HCT116 (cell line): ENCODE results near the gene PROS1. TPM values are rescaled to one million over a fixed set of nuclear protein-coding genes. Genes with fewer than 3 reads are reported as not detected.

Experiments used
- ATAC-seq: fragments of 200-7000 bp; cut with Tn5 transposase; 2 replicates; pipeline ENCODE4 v1.9.1; 2020; ENCODE audit warnings: mild to moderate bottlenecking, moderate library complexity
- BruUV-seq: library from RNA; stranded (reverse); fragments of 400-500 nt; replicated peaks from 2 replicates; lab custom pipeline; 2021; lab: Mats Ljungman, UMichigan
- CTCF ChIA-PET: fragments of 300-600 bp; sonication (Branson Sonifier 250); formaldehyde crosslinking; loops from one replicate; lab custom pipeline; 2021; ENCODE audit warnings: antibody characterized with exemption; lab: Charles Lee
- POLR2A ChIA-PET: fragments of 300-600, 350-600 bp; sonication (Branson Sonifier 250); formaldehyde crosslinking; loops from one replicate; lab custom pipeline; 2021; ENCODE audit warnings: antibody characterized with exemption; lab: Charles Lee
- RAD21 ChIA-PET, 2 experiments: fragments of 300-600 bp; sonication (Branson Sonifier 250); formaldehyde crosslinking; loops; one replicate each; lab custom pipeline; 2023; ENCODE audit warnings: low total read pairs in 2 of 2; ENCODE audit not compliant: uncharacterized antibody in 2 of 2, unreplicated experiment in 2 of 2, low non-redundant PET in 1 of 2; lab: Charles Lee
- DNase-seq: peaks from one replicate; pipeline ENCODE4 v3.0.0-alpha.2; 2010; ENCODE audit warnings: low read depth, low spot score
- H2AFZ ChIP-seq: fragments of 200-600 bp; shearing (Covaris generic), sonication (generic); 2 replicates; pipeline ENCODE4 v1.6.1; 2017; ENCODE audit warnings: low read depth, mixed run types, mixed read lengths, antibody characterized with exemption, low read length; ENCODE audit not compliant: poor library complexity, severe bottlenecking
- H3K27ac ChIP-seq: 2 replicates; pipeline ENCODE4 v1.5.1; 2012; ENCODE audit warnings: low read depth, low read length
- H3K27me3 ChIP-seq: fragments of 200-600 bp; sonication (generic); 2 replicates; pipeline ENCODE4 v1.6.1; 2016; ENCODE audit warnings: mixed run types, low read length, mixed read lengths; ENCODE audit not compliant: insufficient read depth
- H3K36me3 ChIP-seq, 2 experiments: fragments of 200-500 bp in 1 of 2; fragments of 200-600 bp in 1 of 2; sonication (Bioruptor generic) in 1 of 2; sonication (generic) in 1 of 2; 2 replicates each; pipeline versions ENCODE4 v1.5.1 to v1.6.1; 2014 to 2016; ENCODE audit warnings: low read length in 2 of 2, inconsistent platforms in 1 of 2, mixed read lengths in 1 of 2, mixed run types in 1 of 2; ENCODE audit not compliant: insufficient read depth in 2 of 2, control insufficient read depth in 1 of 2
- H3K4me1 ChIP-seq, 2 experiments: fragments of 200-600 bp in 1 of 2; sonication (generic) in 1 of 2; 2 replicates each; pipeline versions ENCODE4 v1.5.1 to v1.6.1; 2012 to 2017; ENCODE audit warnings: low read length in 2 of 2, inconsistent platforms in 1 of 2, mild to moderate bottlenecking in 1 of 2, mixed read lengths in 1 of 2, mixed run types in 1 of 2, moderate library complexity in 1 of 2; ENCODE audit not compliant: insufficient read depth in 2 of 2, control insufficient read depth in 1 of 2
- H3K4me2 ChIP-seq: fragments of 200-600 bp; sonication (generic); 2 replicates; pipeline ENCODE4 v1.6.1; 2017; ENCODE audit warnings: mixed run types, low read length, mixed read lengths
- H3K4me3 ChIP-seq, 2 experiments: fragments of 200-600 bp in 1 of 2; sonication (generic) in 1 of 2; replicated peaks in 1 of 2; 2 replicates each; pipeline ENCODE4 v1.5.1; 2011 to 2016; ENCODE audit warnings: low read length in 2 of 2, control low read depth in 1 of 2, low read depth in 1 of 2, mild to moderate bottlenecking in 1 of 2, mixed read lengths in 1 of 2, mixed run types in 1 of 2
- H3K79me2 ChIP-seq: fragments of 200-600 bp; sonication (generic); 2 replicates; pipeline ENCODE4 v1.6.1; 2017; ENCODE audit warnings: mild to moderate bottlenecking, mixed run types, low read length, moderate library complexity, mixed read lengths; ENCODE audit not compliant: insufficient read depth
- H3K9ac ChIP-seq: fragments of 200-600 bp; sonication (generic); 2 replicates; pipeline ENCODE4 v1.6.1; 2016; ENCODE audit warnings: low read length, mixed read lengths
- H3K9me2 ChIP-seq: fragments of 200-600 bp; sonication (generic), shearing (Covaris generic); 2 replicates; pipeline ENCODE4 v1.6.1; 2017; ENCODE audit warnings: mixed run types, mild to moderate bottlenecking, moderate library complexity; ENCODE audit not compliant: insufficient read depth
- H3K9me3 ChIP-seq, 2 experiments: fragments of 200-500 bp in 1 of 2; fragments of 200-600 bp in 1 of 2; sonication (Bioruptor generic) in 1 of 2; sonication (generic) in 1 of 2; 2 replicates each; pipeline ENCODE4 v1.6.1; 2014 to 2017; ENCODE audit warnings: low read length in 2 of 2, mixed read lengths in 2 of 2, inconsistent platforms in 1 of 2, low read depth in 1 of 2, mild to moderate bottlenecking in 1 of 2, mixed run types in 1 of 2, moderate library complexity in 1 of 2; ENCODE audit not compliant: control insufficient read depth in 1 of 2, insufficient read depth in 1 of 2
- H4K20me1 ChIP-seq: fragments of 200-600 bp; sonication (generic), shearing (Covaris generic); 2 replicates; pipeline ENCODE4 v1.6.1; 2017; ENCODE audit warnings: mixed run types, mild to moderate bottlenecking, moderate library complexity; ENCODE audit not compliant: insufficient read depth
- CBX3 ChIP-seq: IDR thresholded peaks from 2 replicates; pipeline ENCODE4 v1.6.1; 2012; ENCODE audit warnings: low read depth
- CEBPB ChIP-seq: IDR thresholded peaks from 2 replicates; pipeline ENCODE4 v1.6.1; 2012; ENCODE audit warnings: low read depth
- ELF1 ChIP-seq: IDR thresholded peaks from 2 replicates; pipeline ENCODE4 v1.6.1; 2012; ENCODE audit warnings: low read depth, borderline replicate concordance
- EZH2 ChIP-seq: fragments of 200-600 bp; sonication (generic); IDR thresholded peaks from 2 replicates; pipeline ENCODE4 v1.6.1; 2017; ENCODE audit warnings: antibody characterized with exemption, mixed run types
- FOSL1 ChIP-seq: IDR thresholded peaks from 2 replicates; pipeline ENCODE4 v1.6.1; 2012; ENCODE audit warnings: low read depth
- JUND ChIP-seq: IDR thresholded peaks from 2 replicates; pipeline ENCODE4 v1.6.1; 2012
- MAX ChIP-seq: IDR thresholded peaks from 2 replicates; pipeline ENCODE4 v1.6.1; 2012
- POLR2A ChIP-seq: IDR thresholded peaks from 2 replicates; pipeline ENCODE4 v1.7.0; 2011; ENCODE audit warnings: borderline replicate concordance; ENCODE audit not compliant: insufficient read depth, insufficient read length; ENCODE audit errors: extremely low read depth
- POLR2AphosphoS5 ChIP-seq: IDR thresholded peaks from 2 replicates; pipeline ENCODE4 v1.6.1; 2011; ENCODE audit warnings: mild to moderate bottlenecking, low read depth, low read length, moderate library complexity
- RAD21 ChIP-seq: IDR thresholded peaks from 2 replicates; pipeline ENCODE4 v1.6.1; 2012; ENCODE audit warnings: low read depth, mild to moderate bottlenecking
- SIN3A ChIP-seq: IDR thresholded peaks from 2 replicates; pipeline ENCODE4 v1.6.1; 2012; ENCODE audit warnings: low read depth
- SP1 ChIP-seq: IDR thresholded peaks from 2 replicates; pipeline ENCODE4 v1.6.1; 2012; ENCODE audit warnings: low read depth
- SRF ChIP-seq: IDR thresholded peaks from 2 replicates; pipeline ENCODE4 v1.6.1; 2012; ENCODE audit warnings: low read depth
- ZNF274 ChIP-seq: fragments of 200-500 bp; sonication (Bioruptor generic); IDR thresholded peaks from 2 replicates; pipeline ENCODE4 v1.6.1; 2014; ENCODE audit warnings: mild to moderate bottlenecking, low read depth, low read length, inconsistent platforms
- intact Hi-C: fragments of 100-400 bp; cut with micrococcal nuclease; formaldehyde crosslinking; loops from 2 replicates; pipeline ENCODE4 v1.10.0; 2022
- total RNA-seq: library from RNA; stranded (reverse); gene quantifications from one replicate; pipeline ENCODE4 v1.2.1, GENCODE V29; 2021; ENCODE audit not compliant: unreplicated experiment
- TF ChIP-seq, protein P1 (sequence below): IDR thresholded peaks from 2 replicates; pipeline ENCODE4 v1.6.1; 2012; ENCODE audit warnings: low read depth
- TF ChIP-seq, protein P2 (sequence below): IDR thresholded peaks from 2 replicates; pipeline ENCODE4 v1.6.1; 2012

The PROS1 gene
- total RNA-seq, 1 experiment from 2014 or later = 9.6 TPM

DNA sequence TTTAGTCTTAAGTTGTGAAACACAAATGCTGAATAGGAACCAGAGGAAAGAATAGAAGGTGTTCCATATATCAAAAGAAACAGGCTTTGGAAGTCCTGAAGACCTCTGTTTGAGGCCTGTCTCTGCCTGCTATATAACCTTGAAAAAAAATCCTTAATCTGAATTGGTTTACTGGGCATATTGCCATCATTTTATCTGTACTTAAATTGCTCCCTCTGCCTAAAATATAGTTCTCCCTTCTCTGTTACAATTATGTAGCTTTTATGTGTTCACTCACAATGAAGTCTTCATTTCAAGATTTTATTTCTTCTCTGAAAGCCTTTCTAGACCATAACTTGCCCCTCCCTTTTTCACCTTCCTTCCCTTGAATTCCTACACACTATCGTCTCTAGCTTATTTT lies 27.5 kb upstream of the PROS1 start:
- CTCF ChIA-PET = interaction anchor here (1.7 kb wide), 1 partner anchor 9 kb away, joined by 4 read pairs; no protein-coding TSS in a partner anchor

GRCh38 chr3:93994056-93994455 lies 20.4 kb upstream of the PROS1 start:
- TF ChIP-seq MAX (no peak), POLR2A (no peak), RAD21 (no peak), FOSL1 (no peak), SIN3A (no peak), CBX3 (no peak)
- TF ChIP-seq, protein P1, sequence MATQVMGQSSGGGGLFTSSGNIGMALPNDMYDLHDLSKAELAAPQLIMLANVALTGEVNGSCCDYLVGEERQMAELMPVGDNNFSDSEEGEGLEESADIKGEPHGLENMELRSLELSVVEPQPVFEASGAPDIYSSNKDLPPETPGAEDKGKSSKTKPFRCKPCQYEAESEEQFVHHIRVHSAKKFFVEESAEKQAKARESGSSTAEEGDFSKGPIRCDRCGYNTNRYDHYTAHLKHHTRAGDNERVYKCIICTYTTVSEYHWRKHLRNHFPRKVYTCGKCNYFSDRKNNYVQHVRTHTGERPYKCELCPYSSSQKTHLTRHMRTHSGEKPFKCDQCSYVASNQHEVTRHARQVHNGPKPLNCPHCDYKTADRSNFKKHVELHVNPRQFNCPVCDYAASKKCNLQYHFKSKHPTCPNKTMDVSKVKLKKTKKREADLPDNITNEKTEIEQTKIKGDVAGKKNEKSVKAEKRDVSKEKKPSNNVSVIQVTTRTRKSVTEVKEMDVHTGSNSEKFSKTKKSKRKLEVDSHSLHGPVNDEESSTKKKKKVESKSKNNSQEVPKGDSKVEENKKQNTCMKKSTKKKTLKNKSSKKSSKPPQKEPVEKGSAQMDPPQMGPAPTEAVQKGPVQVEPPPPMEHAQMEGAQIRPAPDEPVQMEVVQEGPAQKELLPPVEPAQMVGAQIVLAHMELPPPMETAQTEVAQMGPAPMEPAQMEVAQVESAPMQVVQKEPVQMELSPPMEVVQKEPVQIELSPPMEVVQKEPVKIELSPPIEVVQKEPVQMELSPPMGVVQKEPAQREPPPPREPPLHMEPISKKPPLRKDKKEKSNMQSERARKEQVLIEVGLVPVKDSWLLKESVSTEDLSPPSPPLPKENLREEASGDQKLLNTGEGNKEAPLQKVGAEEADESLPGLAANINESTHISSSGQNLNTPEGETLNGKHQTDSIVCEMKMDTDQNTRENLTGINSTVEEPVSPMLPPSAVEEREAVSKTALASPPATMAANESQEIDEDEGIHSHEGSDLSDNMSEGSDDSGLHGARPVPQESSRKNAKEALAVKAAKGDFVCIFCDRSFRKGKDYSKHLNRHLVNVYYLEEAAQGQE = no peak
- no peak overlapping the region for H3K9ac ChIP-seq
- CTCF ChIA-PET = no interaction called here
- no peaks in the 10 kb centered on the region for H3K36me3 ChIP-seq
- no peak overlapping the region for H2AFZ ChIP-seq
- POLR2A ChIA-PET = no interaction called here
- H3K27me3 ChIP-seq = no peaks in the 10 kb centered on the region
- intact Hi-C loops = no loop called here
- H3K27ac ChIP-seq = no peak overlapping the region
- no peak for DNase-seq
- H3K9me2 ChIP-seq = no peaks in the 10 kb centered on the region
- 0 out of 2 replicates have a peak, but pooled peaks cover 17% of the 10 kb centered on the region for H3K79me2 ChIP-seq
- no peaks in the 10 kb centered on the region for H3K9me3 ChIP-seq
- no peak overlapping the region for H3K4me2 ChIP-seq
- no peaks in the 10 kb centered on the region for H4K20me1 ChIP-seq
- RAD21 ChIA-PET = no interaction called here
- no TSS peak for BruUV-seq
- no peak for ATAC-seq
- H3K4me1 ChIP-seq = no peaks in the 10 kb centered on the region
- no peak overlapping the region for H3K4me3 ChIP-seq

More for the DNA sequence above, 27.5 kb upstream of the PROS1 start:
- RAD21 ChIA-PET = interaction anchor here in 1 of 2 experiments (0.7 kb wide), 1 partner anchor 115 kb away, joined by 3 read pairs; no protein-coding TSS in a partner anchor
- no peaks in the 10 kb centered on the region for H3K79me2 ChIP-seq
- ATAC-seq (no peak), DNase-seq (no peak)
- no peaks in the 10 kb centered on the region for H3K9me2 ChIP-seq
- H3K9me3 ChIP-seq = no peaks in the 10 kb centered on the region
- POLR2A ChIA-PET = no interaction called here
- no peak overlapping the region for H3K4me2 ChIP-seq
- no peak overlapping the region for H3K9ac ChIP-seq
- H3K36me3 ChIP-seq = no peaks in the 10 kb centered on the region
- no TSS peak for BruUV-seq
- H3K27me3 ChIP-seq = no peaks in the 10 kb centered on the region
- no peaks in the 10 kb centered on the region for H4K20me1 ChIP-seq
- H3K27ac ChIP-seq = no peak overlapping the region
- H3K4me1 ChIP-seq = 0 out of 4 replicates have a peak, but pooled peaks cover 0 to 2% of the 10 kb centered on the region in 2 experiments
- H2AFZ ChIP-seq = no peak overlapping the region
- H3K4me3 ChIP-seq = no peak overlapping the region
- TF ChIP-seq, protein P2, sequence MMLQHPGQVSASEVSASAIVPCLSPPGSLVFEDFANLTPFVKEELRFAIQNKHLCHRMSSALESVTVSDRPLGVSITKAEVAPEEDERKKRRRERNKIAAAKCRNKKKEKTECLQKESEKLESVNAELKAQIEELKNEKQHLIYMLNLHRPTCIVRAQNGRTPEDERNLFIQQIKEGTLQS = no peak
- TF ChIP-seq MAX (no peak), FOSL1 (no peak), EZH2 (no peak), CEBPB (no peak), SP1 (no peak), POLR2AphosphoS5 (no peak), POLR2A (no peak), SRF (no peak), ELF1 (no peak), ZNF274 (no peak), JUND (no peak)
- intact Hi-C loops = no loop called here
